HCT116 (cell line): ENCODE results near the gene CAPRIN1. TPM values are rescaled to one million over a fixed set of nuclear protein-coding genes. Genes with fewer than 3 reads are reported as not detected.

Source experiments
- ATAC-seq: fragments of 200-7000 bp; cut with Tn5 transposase; 2 replicates; pipeline ENCODE4 v1.9.1; 2020; ENCODE audit warnings: mild to moderate bottlenecking, moderate library complexity
- BruUV-seq: library from RNA; stranded (reverse); fragments of 400-500 nt; replicated peaks from 2 replicates; lab custom pipeline; 2021; lab: Mats Ljungman, UMichigan
- CTCF ChIA-PET: fragments of 300-600 bp; sonication (Branson Sonifier 250); formaldehyde crosslinking; loops from one replicate; lab custom pipeline; 2021; ENCODE audit warnings: antibody characterized with exemption; lab: Charles Lee
- POLR2A ChIA-PET: fragments of 300-600, 350-600 bp; sonication (Branson Sonifier 250); formaldehyde crosslinking; loops from one replicate; lab custom pipeline; 2021; ENCODE audit warnings: antibody characterized with exemption; lab: Charles Lee
- RAD21 ChIA-PET, 2 experiments: fragments of 300-600 bp; sonication (Branson Sonifier 250); formaldehyde crosslinking; loops; one replicate each; lab custom pipeline; 2023; ENCODE audit warnings: low total read pairs in 2 of 2; ENCODE audit not compliant: uncharacterized antibody in 2 of 2, unreplicated experiment in 2 of 2, low non-redundant PET in 1 of 2; lab: Charles Lee
- DNase-seq: peaks from one replicate; pipeline ENCODE4 v3.0.0-alpha.2; 2010; ENCODE audit warnings: low read depth, low spot score
- H2AFZ ChIP-seq: fragments of 200-600 bp; shearing (Covaris generic), sonication (generic); 2 replicates; pipeline ENCODE4 v1.6.1; 2017; ENCODE audit warnings: low read depth, mixed run types, mixed read lengths, antibody characterized with exemption, low read length; ENCODE audit not compliant: poor library complexity, severe bottlenecking
- H3K27ac ChIP-seq: 2 replicates; pipeline ENCODE4 v1.5.1; 2012; ENCODE audit warnings: low read depth, low read length
- H3K27me3 ChIP-seq: fragments of 200-600 bp; sonication (generic); 2 replicates; pipeline ENCODE4 v1.6.1; 2016; ENCODE audit warnings: mixed run types, low read length, mixed read lengths; ENCODE audit not compliant: insufficient read depth
- H3K36me3 ChIP-seq, 2 experiments: fragments of 200-500 bp in 1 of 2; fragments of 200-600 bp in 1 of 2; sonication (Bioruptor generic) in 1 of 2; sonication (generic) in 1 of 2; 2 replicates each; pipeline versions ENCODE4 v1.5.1 to v1.6.1; 2014 to 2016; ENCODE audit warnings: low read length in 2 of 2, inconsistent platforms in 1 of 2, mixed read lengths in 1 of 2, mixed run types in 1 of 2; ENCODE audit not compliant: insufficient read depth in 2 of 2, control insufficient read depth in 1 of 2
- H3K4me1 ChIP-seq, 2 experiments: fragments of 200-600 bp in 1 of 2; sonication (generic) in 1 of 2; 2 replicates each; pipeline versions ENCODE4 v1.5.1 to v1.6.1; 2012 to 2017; ENCODE audit warnings: low read length in 2 of 2, inconsistent platforms in 1 of 2, mild to moderate bottlenecking in 1 of 2, mixed read lengths in 1 of 2, mixed run types in 1 of 2, moderate library complexity in 1 of 2; ENCODE audit not compliant: insufficient read depth in 2 of 2, control insufficient read depth in 1 of 2
- H3K4me2 ChIP-seq: fragments of 200-600 bp; sonication (generic); 2 replicates; pipeline ENCODE4 v1.6.1; 2017; ENCODE audit warnings: mixed run types, low read length, mixed read lengths
- H3K4me3 ChIP-seq, 2 experiments: fragments of 200-600 bp in 1 of 2; sonication (generic) in 1 of 2; replicated peaks in 1 of 2; 2 replicates each; pipeline ENCODE4 v1.5.1; 2011 to 2016; ENCODE audit warnings: low read length in 2 of 2, control low read depth in 1 of 2, low read depth in 1 of 2, mild to moderate bottlenecking in 1 of 2, mixed read lengths in 1 of 2, mixed run types in 1 of 2
- H3K79me2 ChIP-seq: fragments of 200-600 bp; sonication (generic); 2 replicates; pipeline ENCODE4 v1.6.1; 2017; ENCODE audit warnings: mild to moderate bottlenecking, mixed run types, low read length, moderate library complexity, mixed read lengths; ENCODE audit not compliant: insufficient read depth
- H3K9ac ChIP-seq: fragments of 200-600 bp; sonication (generic); 2 replicates; pipeline ENCODE4 v1.6.1; 2016; ENCODE audit warnings: low read length, mixed read lengths
- H3K9me2 ChIP-seq: fragments of 200-600 bp; sonication (generic), shearing (Covaris generic); 2 replicates; pipeline ENCODE4 v1.6.1; 2017; ENCODE audit warnings: mixed run types, mild to moderate bottlenecking, moderate library complexity; ENCODE audit not compliant: insufficient read depth
- H3K9me3 ChIP-seq, 2 experiments: fragments of 200-500 bp in 1 of 2; fragments of 200-600 bp in 1 of 2; sonication (Bioruptor generic) in 1 of 2; sonication (generic) in 1 of 2; 2 replicates each; pipeline ENCODE4 v1.6.1; 2014 to 2017; ENCODE audit warnings: low read length in 2 of 2, mixed read lengths in 2 of 2, inconsistent platforms in 1 of 2, low read depth in 1 of 2, mild to moderate bottlenecking in 1 of 2, mixed run types in 1 of 2, moderate library complexity in 1 of 2; ENCODE audit not compliant: control insufficient read depth in 1 of 2, insufficient read depth in 1 of 2
- H4K20me1 ChIP-seq: fragments of 200-600 bp; sonication (generic), shearing (Covaris generic); 2 replicates; pipeline ENCODE4 v1.6.1; 2017; ENCODE audit warnings: mixed run types, mild to moderate bottlenecking, moderate library complexity; ENCODE audit not compliant: insufficient read depth
- CBX3 ChIP-seq: IDR thresholded peaks from 2 replicates; pipeline ENCODE4 v1.6.1; 2012; ENCODE audit warnings: low read depth
- CEBPB ChIP-seq: IDR thresholded peaks from 2 replicates; pipeline ENCODE4 v1.6.1; 2012; ENCODE audit warnings: low read depth
- EGR1 ChIP-seq: IDR thresholded peaks from 2 replicates; pipeline ENCODE4 v1.6.1; 2012; ENCODE audit warnings: low read depth
- ELF1 ChIP-seq: IDR thresholded peaks from 2 replicates; pipeline ENCODE4 v1.6.1; 2012; ENCODE audit warnings: low read depth, borderline replicate concordance
- EZH2 ChIP-seq: fragments of 200-600 bp; sonication (generic); IDR thresholded peaks from 2 replicates; pipeline ENCODE4 v1.6.1; 2017; ENCODE audit warnings: antibody characterized with exemption, mixed run types
- JUND ChIP-seq: IDR thresholded peaks from 2 replicates; pipeline ENCODE4 v1.6.1; 2012
- POLR2A ChIP-seq: IDR thresholded peaks from 2 replicates; pipeline ENCODE4 v1.7.0; 2011; ENCODE audit warnings: borderline replicate concordance; ENCODE audit not compliant: insufficient read depth, insufficient read length; ENCODE audit errors: extremely low read depth
- RAD21 ChIP-seq: IDR thresholded peaks from 2 replicates; pipeline ENCODE4 v1.6.1; 2012; ENCODE audit warnings: low read depth, mild to moderate bottlenecking
- SP1 ChIP-seq: IDR thresholded peaks from 2 replicates; pipeline ENCODE4 v1.6.1; 2012; ENCODE audit warnings: low read depth
- SRF ChIP-seq: IDR thresholded peaks from 2 replicates; pipeline ENCODE4 v1.6.1; 2012; ENCODE audit warnings: low read depth
- TCF7L2 ChIP-seq: IDR thresholded peaks from 2 replicates; pipeline ENCODE4 v1.7.0; 2011; ENCODE audit warnings: borderline replicate concordance, inconsistent platforms; ENCODE audit not compliant: insufficient read depth, insufficient read length; ENCODE audit errors: extremely low read depth
- YY1 ChIP-seq: IDR thresholded peaks from 2 replicates; pipeline ENCODE4 v1.6.1; 2011; ENCODE audit warnings: low read length, low read depth, moderate library complexity, mild to moderate bottlenecking; ENCODE audit not compliant: insufficient replicate concordance; ENCODE audit errors: extremely low read depth
- ZFX ChIP-seq: fragments of 450-650 bp; IDR thresholded peaks from 2 replicates; pipeline ENCODE4 v1.6.1; 2017
- intact Hi-C: fragments of 100-400 bp; cut with micrococcal nuclease; formaldehyde crosslinking; loops from 2 replicates; pipeline ENCODE4 v1.10.0; 2022
- total RNA-seq: library from RNA; stranded (reverse); gene quantifications from one replicate; pipeline ENCODE4 v1.2.1, GENCODE V29; 2021; ENCODE audit not compliant: unreplicated experiment
- TF ChIP-seq, protein P1 (sequence below): IDR thresholded peaks from 2 replicates; pipeline ENCODE4 v1.6.1; 2012
- TF ChIP-seq, protein P2 (sequence below): IDR thresholded peaks from 2 replicates; pipeline ENCODE4 v1.6.1; 2012
- TF ChIP-seq, protein P3 (sequence below), 3 experiments: fragments of 200-600 bp in 1 of 3; sonication (generic) in 1 of 3; IDR thresholded peaks in 2 of 3; conservative IDR thresholded peaks in 1 of 3; 2 replicates each; pipeline ENCODE4 v1.5.1; 2012 to 2017; ENCODE audit warnings: low read depth in 2 of 3, low read length in 2 of 3, antibody characterized with exemption in 1 of 3, borderline replicate concordance in 1 of 3, control low read depth in 1 of 3, mild to moderate bottlenecking in 1 of 3, mixed read lengths in 1 of 3, mixed run types in 1 of 3, moderate library complexity in 1 of 3; ENCODE audit not compliant: insufficient read depth in 1 of 3
- TF ChIP-seq, protein P4 (sequence below): IDR thresholded peaks from 2 replicates; pipeline ENCODE4 v1.6.1; 2011; ENCODE audit warnings: mild to moderate bottlenecking, low read length, moderate library complexity; ENCODE audit not compliant: insufficient replicate concordance; ENCODE audit errors: extremely low read depth

Gene CAPRIN1
- total RNA-seq, 1 experiment from 2014 or later = 285 TPM

DNA sequence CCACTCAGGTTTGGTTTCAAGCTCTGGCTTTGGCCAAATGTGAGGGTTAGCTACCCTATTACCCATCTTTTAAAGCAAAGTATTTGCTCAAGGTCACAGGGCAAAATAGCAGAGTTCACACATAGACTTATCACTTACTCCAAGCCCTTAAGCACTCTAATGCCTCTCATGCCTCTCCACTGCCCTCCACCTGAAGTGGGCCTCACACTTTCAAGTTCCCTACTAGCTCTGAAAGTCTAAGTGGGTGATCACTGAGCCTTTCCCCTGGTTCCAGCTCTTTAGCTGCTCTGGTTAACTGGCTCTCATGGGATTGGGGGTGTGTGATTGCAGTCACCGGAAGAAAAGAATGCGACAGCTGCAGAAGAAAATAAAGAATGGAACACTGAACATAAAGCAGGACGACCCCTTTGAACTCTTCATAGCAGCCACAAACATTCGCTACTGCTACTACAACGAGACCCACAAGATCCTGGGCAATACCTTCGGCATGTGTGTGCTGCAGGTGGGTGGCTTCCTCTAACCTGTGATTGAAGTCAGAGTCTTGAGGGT is 60.3 kb downstream of the CAPRIN1 start:
- H3K4me1 ChIP-seq = peaks cover 0 to 4% of the 10 kb centered on the region in 2 experiments; a peak in 3 of 4 replicates
- no peak overlapping the region for H3K4me2 ChIP-seq
- no peaks in the 10 kb centered on the region for H3K27me3 ChIP-seq
- ATAC-seq (no peak), DNase-seq (no peak)
- no TSS peak for BruUV-seq
- H3K9me2 ChIP-seq = no peaks in the 10 kb centered on the region
- POLR2A ChIA-PET = no interaction called here
- RAD21 ChIA-PET = no interaction called here
- no peak overlapping the region for H2AFZ ChIP-seq
- no peak overlapping the region for H3K27ac ChIP-seq
- no peaks in the 10 kb centered on the region for H4K20me1 ChIP-seq
- H3K9ac ChIP-seq = no peak overlapping the region
- H3K79me2 ChIP-seq = peaks cover 79% of the 10 kb centered on the region
- intact Hi-C loops = no loop called here
- peaks cover 60 to 90% of the 10 kb centered on the region in 2 experiments for H3K36me3 ChIP-seq
- H3K4me3 ChIP-seq = no peak overlapping the region
- no peaks in the 10 kb centered on the region for H3K9me3 ChIP-seq
- CTCF ChIA-PET = no interaction called here
- TF ChIP-seq ZFX (no peak), ELF1 (no peak)
- TF ChIP-seq, protein P1, sequence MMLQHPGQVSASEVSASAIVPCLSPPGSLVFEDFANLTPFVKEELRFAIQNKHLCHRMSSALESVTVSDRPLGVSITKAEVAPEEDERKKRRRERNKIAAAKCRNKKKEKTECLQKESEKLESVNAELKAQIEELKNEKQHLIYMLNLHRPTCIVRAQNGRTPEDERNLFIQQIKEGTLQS = no peak
- TF ChIP-seq, all 23 proteins: peak for 0

DNA sequence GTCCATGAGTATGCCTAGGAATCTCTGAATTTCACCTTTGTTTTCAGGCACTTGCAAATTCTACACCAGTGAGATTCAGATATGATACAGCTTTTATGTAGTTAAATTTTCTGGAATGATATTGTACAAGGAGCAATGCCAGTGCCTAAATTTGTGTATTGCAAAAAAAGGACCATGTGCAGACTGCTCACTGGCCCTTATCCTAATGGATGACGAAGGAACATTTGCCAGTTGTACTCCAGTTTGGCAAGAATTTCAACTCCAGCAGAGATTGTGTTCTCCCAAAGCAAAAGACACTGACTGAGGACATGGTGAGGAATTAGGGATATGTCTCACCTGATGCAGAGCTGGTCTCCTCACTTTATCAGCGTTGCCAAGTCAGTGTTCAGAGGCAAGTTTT is 62.5 kb downstream of the CAPRIN1 start:
- peaks cover 67% of the 10 kb centered on the region for H3K79me2 ChIP-seq
- RAD21 ChIA-PET = no interaction called here
- intact Hi-C loops = no loop called here
- no peaks in the 10 kb centered on the region for H3K9me2 ChIP-seq
- no TSS peak for BruUV-seq
- H3K36me3 ChIP-seq = peaks cover 82 to 90% of the 10 kb centered on the region in 2 experiments
- POLR2A ChIA-PET = interaction anchor here (0.9 kb wide), 1 partner anchor 9 kb away, joined by 3 read pairs; the partner anchor contains the start of gene NAT10
- CTCF ChIA-PET = no interaction called here
- DNase-seq = no peak
- no peaks in the 10 kb centered on the region for H3K4me1 ChIP-seq
- H3K27ac ChIP-seq = no peak overlapping the region
- no peaks in the 10 kb centered on the region for H4K20me1 ChIP-seq
- H3K4me2 ChIP-seq = no peak overlapping the region
- H3K9me3 ChIP-seq = no peaks in the 10 kb centered on the region
- H3K9ac ChIP-seq = no peak overlapping the region
- no peak for ATAC-seq
- H2AFZ ChIP-seq = no peak overlapping the region
- no peaks in the 10 kb centered on the region for H3K27me3 ChIP-seq
- no peak overlapping the region for H3K4me3 ChIP-seq
- no peak for TF ChIP-seq EZH2
- TF ChIP-seq, protein P2, sequence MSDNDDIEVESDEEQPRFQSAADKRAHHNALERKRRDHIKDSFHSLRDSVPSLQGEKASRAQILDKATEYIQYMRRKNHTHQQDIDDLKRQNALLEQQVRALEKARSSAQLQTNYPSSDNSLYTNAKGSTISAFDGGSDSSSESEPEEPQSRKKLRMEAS = no peak
- TF ChIP-seq JUND = no peak
- TF ChIP-seq EGR1 = no peak
- no peak for TF ChIP-seq TCF7L2
- TF ChIP-seq POLR2A = no peak
- no peak for TF ChIP-seq CBX3
- no peak for TF ChIP-seq YY1
- no peak for TF ChIP-seq CEBPB
- TF ChIP-seq, protein P1 = no peak
- TF ChIP-seq, protein P3, sequence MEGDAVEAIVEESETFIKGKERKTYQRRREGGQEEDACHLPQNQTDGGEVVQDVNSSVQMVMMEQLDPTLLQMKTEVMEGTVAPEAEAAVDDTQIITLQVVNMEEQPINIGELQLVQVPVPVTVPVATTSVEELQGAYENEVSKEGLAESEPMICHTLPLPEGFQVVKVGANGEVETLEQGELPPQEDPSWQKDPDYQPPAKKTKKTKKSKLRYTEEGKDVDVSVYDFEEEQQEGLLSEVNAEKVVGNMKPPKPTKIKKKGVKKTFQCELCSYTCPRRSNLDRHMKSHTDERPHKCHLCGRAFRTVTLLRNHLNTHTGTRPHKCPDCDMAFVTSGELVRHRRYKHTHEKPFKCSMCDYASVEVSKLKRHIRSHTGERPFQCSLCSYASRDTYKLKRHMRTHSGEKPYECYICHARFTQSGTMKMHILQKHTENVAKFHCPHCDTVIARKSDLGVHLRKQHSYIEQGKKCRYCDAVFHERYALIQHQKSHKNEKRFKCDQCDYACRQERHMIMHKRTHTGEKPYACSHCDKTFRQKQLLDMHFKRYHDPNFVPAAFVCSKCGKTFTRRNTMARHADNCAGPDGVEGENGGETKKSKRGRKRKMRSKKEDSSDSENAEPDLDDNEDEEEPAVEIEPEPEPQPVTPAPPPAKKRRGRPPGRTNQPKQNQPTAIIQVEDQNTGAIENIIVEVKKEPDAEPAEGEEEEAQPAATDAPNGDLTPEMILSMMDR (IDR thresholded peaks at IDR 0.05 in 2 of 3, conservative IDR thresholded peaks at IDR 0.05 in 1 of 3; ENCODE audit: borderline replicate concordance in 1 of 3, insufficient read depth in 1 of 3, low read depth in 2 of 3, low read length in 2 of 3) = no peak
- TF ChIP-seq ZFX = no peak
- TF ChIP-seq SP1 = no peak
- TF ChIP-seq, protein P4, sequence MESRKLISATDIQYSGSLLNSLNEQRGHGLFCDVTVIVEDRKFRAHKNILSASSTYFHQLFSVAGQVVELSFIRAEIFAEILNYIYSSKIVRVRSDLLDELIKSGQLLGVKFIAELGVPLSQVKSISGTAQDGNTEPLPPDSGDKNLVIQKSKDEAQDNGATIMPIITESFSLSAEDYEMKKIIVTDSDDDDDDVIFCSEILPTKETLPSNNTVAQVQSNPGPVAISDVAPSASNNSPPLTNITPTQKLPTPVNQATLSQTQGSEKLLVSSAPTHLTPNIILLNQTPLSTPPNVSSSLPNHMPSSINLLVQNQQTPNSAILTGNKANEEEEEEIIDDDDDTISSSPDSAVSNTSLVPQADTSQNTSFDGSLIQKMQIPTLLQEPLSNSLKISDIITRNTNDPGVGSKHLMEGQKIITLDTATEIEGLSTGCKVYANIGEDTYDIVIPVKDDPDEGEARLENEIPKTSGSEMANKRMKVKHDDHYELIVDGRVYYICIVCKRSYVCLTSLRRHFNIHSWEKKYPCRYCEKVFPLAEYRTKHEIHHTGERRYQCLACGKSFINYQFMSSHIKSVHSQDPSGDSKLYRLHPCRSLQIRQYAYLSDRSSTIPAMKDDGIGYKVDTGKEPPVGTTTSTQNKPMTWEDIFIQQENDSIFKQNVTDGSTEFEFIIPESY = no peak
- TF ChIP-seq SRF = no peak
- no peak for TF ChIP-seq RAD21
